Endothelial cell of umbilical vein (primary cell): Measurements from ENCODE around the gene RSRC2. TPM values are rescaled to one million over a fixed set of nuclear protein-coding genes. Genes with fewer than 3 reads are reported as not detected.

ENCODE experiments used
- BruUV-seq: library from RNA; stranded (reverse); fragments of 400-500 nt; replicated peaks from 2 replicates; lab custom pipeline; 2021; lab: Mats Ljungman, UMichigan
- CTCF ChIA-PET: fragments of 300-600, 350-600 bp; sonication (Branson Sonifier 250); formaldehyde crosslinking; loops from one replicate; lab custom pipeline; 2021; ENCODE audit warnings: antibody characterized with exemption, inconsistent platforms; lab: Charles Lee
- POLR2A ChIA-PET: fragments of 300-600, 350-600 bp; sonication (Branson Sonifier 250); formaldehyde crosslinking; loops from one replicate; lab custom pipeline; 2021; ENCODE audit warnings: antibody characterized with exemption, inconsistent platforms; lab: Charles Lee
- DNase-seq: peaks from one replicate; pipeline ENCODE4 v3.0.0-alpha.2; 2011; ENCODE audit warnings: low read depth, low spot score
- FAIRE-seq: peaks from 2 replicates; lab custom pipeline; 2011; peaks lifted over from hg19 to GRCh38; lab: Jason Lieb, UNC
- H2AFZ ChIP-seq: 2 replicates; pipeline ENCODE4 v1.6.0; 2012; ENCODE audit warnings: low read depth, low read length, control low read depth, inconsistent platforms
- H3K27ac ChIP-seq: 2 replicates; pipeline ENCODE4 v1.5.1; 2011; ENCODE audit warnings: low read depth, mild to moderate bottlenecking, control low read depth, low read length, moderate library complexity; ENCODE audit not compliant: insufficient read depth
- H3K27me3 ChIP-seq, 2 experiments: 2 replicates each; pipeline versions ENCODE4 v1.6.0 to v1.6.1; 2011; ENCODE audit warnings: low read length in 2 of 2, mixed read lengths in 1 of 2; ENCODE audit not compliant: control insufficient read depth in 2 of 2, insufficient read depth in 2 of 2
- H3K36me3 ChIP-seq, 2 experiments: 2 replicates in 1 of 2; 3 replicates in 1 of 2; pipeline ENCODE4 v1.5.1; 2011; ENCODE audit warnings: low read length in 2 of 2, mild to moderate bottlenecking in 1 of 2, moderate library complexity in 1 of 2; ENCODE audit not compliant: control insufficient read depth in 2 of 2, insufficient read depth in 2 of 2; ENCODE audit errors: extremely low read depth in 1 of 2
- H3K4me1 ChIP-seq: 3 replicates; pipeline ENCODE4 v1.5.1; 2011; ENCODE audit warnings: mild to moderate bottlenecking, low read length; ENCODE audit not compliant: control insufficient read depth, insufficient read depth; ENCODE audit errors: extremely low read depth
- H3K4me2 ChIP-seq: 2 replicates; pipeline ENCODE4 v1.6.1; 2011; ENCODE audit warnings: low read length, control low read depth, mixed read lengths; ENCODE audit not compliant: insufficient read depth
- H3K4me3 ChIP-seq, 3 experiments: fragments of 200-600 bp in 1 of 3; sonication (generic), shearing (Covaris generic) in 1 of 3; replicated peaks in 1 of 3; 2 replicates each; pipeline ENCODE4 v1.5.1; 2011 to 2016; ENCODE audit warnings: control low read depth in 3 of 3, low read length in 3 of 3, mild to moderate bottlenecking in 2 of 3, inconsistent platforms in 1 of 3, low read depth in 1 of 3, moderate library complexity in 1 of 3; ENCODE audit not compliant: insufficient read depth in 1 of 3
- H3K79me2 ChIP-seq: 2 replicates; pipeline ENCODE4 v1.6.0; 2012; ENCODE audit warnings: low read length, inconsistent platforms; ENCODE audit not compliant: control insufficient read depth, insufficient read depth
- H3K9ac ChIP-seq: replicated peaks from 2 replicates; pipeline ENCODE3; 2011; ENCODE audit warnings: low read length, control low read depth; ENCODE audit not compliant: insufficient read depth; ENCODE audit errors: extremely low read depth
- H3K9me1 ChIP-seq: replicated peaks from 3 replicates; pipeline ENCODE4 v1.6.0; 2011; ENCODE audit warnings: mild to moderate bottlenecking, low read length; ENCODE audit not compliant: control insufficient read depth, insufficient read depth; ENCODE audit errors: extremely low read depth
- H3K9me3 ChIP-seq: replicated peaks from 2 replicates; pipeline ENCODE4 v1.5.1; 2012; ENCODE audit warnings: low read length, inconsistent platforms; ENCODE audit not compliant: control insufficient read depth, insufficient read depth
- H4K20me1 ChIP-seq: replicated peaks from 2 replicates; pipeline ENCODE3; 2011; ENCODE audit warnings: mild to moderate bottlenecking, low read length; ENCODE audit not compliant: control insufficient read depth, insufficient read depth; ENCODE audit errors: extremely low read depth
- CTCF ChIP-seq, 2 donors: IDR thresholded peaks; 1 replicate in 1 of 2; 2 replicates in 1 of 2; pipeline ENCODE4 v1.5.1; 2011; ENCODE audit warnings: low read length in 2 of 2, mild to moderate bottlenecking in 2 of 2, moderate library complexity in 2 of 2, control low read depth in 1 of 2, inconsistent platforms in 1 of 2, low read depth in 1 of 2; ENCODE audit not compliant: insufficient read depth in 1 of 2; ENCODE audit errors: extremely low read depth in 1 of 2
- EZH2 ChIP-seq: IDR thresholded peaks from 2 replicates; pipeline ENCODE4 v1.6.1; 2012; ENCODE audit warnings: borderline replicate concordance, low read depth, mild to moderate bottlenecking, moderate library complexity, low read length, inconsistent platforms; ENCODE audit not compliant: severe bottlenecking
- FOS ChIP-seq: IDR thresholded peaks from 2 replicates; pipeline ENCODE4 v1.6.1; 2011; ENCODE audit warnings: mild to moderate bottlenecking, low read length, moderate library complexity, borderline replicate concordance; ENCODE audit not compliant: insufficient read depth
- GATA2 ChIP-seq: IDR thresholded peaks from 2 replicates; pipeline ENCODE4 v1.7.0; 2011; ENCODE audit warnings: low read depth, mild to moderate bottlenecking, moderate library complexity, mixed read lengths, low read length; ENCODE audit not compliant: insufficient read length, insufficient read depth
- JUN ChIP-seq: IDR thresholded peaks from 2 replicates; pipeline ENCODE4 v1.6.1; 2011; ENCODE audit warnings: borderline replicate concordance, low read depth; ENCODE audit not compliant: insufficient read length, insufficient read depth
- MAX ChIP-seq: IDR thresholded peaks from 2 replicates; pipeline ENCODE4 v1.6.1; 2011; ENCODE audit not compliant: insufficient read depth, insufficient read length
- MYC ChIP-seq: IDR thresholded peaks from one replicate; pipeline ENCODE4 v1.6.1; 2011; ENCODE audit warnings: mild to moderate bottlenecking, low read depth, low read length
- POLR2A ChIP-seq: IDR thresholded peaks from 2 replicates; pipeline ENCODE4 v1.6.1; 2012; ENCODE audit warnings: low read depth, mild to moderate bottlenecking, control low read depth, low read length
- POLR2AphosphoS5 ChIP-seq: IDR thresholded peaks from 2 replicates; pipeline ENCODE4 v1.6.1; 2012; ENCODE audit warnings: low read depth, mild to moderate bottlenecking, control low read depth, low read length, moderate library complexity; ENCODE audit not compliant: insufficient read depth
- dilution Hi-C: fragments of 300-500 bp; cut with MboI; formaldehyde crosslinking; loops from one replicate; pipeline ENCODE4 v1.15.0; 2019; ENCODE audit warnings: low sequenced_read_pairs; ENCODE audit not compliant: extremely low pct_ligation_motif_present
- intact Hi-C: fragments of 100-400 bp; cut with micrococcal nuclease; formaldehyde crosslinking; loops from one replicate; pipeline ENCODE4 v1.10.0; 2022
- polyA plus RNA-seq, 4 experiments: library from polyadenylated mRNA; depleted of rRNA in 3 of 4; stranded (reverse) in 3 of 4; unstranded in 1 of 4; fragments of >200 nt; gene quantifications; 2 replicates each; pipeline versions ENCODE4 v1.2.1 to v1.2.3, GENCODE V29; 2011 to 2012; ENCODE audit warnings: missing spikeins in 1 of 4
- total RNA-seq: library from RNA; stranded (reverse); gene quantifications from 2 replicates; pipeline ENCODE4 v1.2.3, GENCODE V29; 2021

Gene RSRC2
- total and polyA plus RNA-seq, 2 donors (not counting 3 experiments of a cell fraction or from before 2014, with no cell fraction given), result 17.6 to 81.1 TPM

- no TSS peak for BruUV-seq
- H4K20me1 ChIP-seq, result peaks cover 13% of the 10 kb centered on the region
Observed at GRCh38 chr12:122516544-122517361, 10.0 kb downstream of the RSRC2 start.

More at GRCh38 chr12:122516544-122517361, 10.0 kb downstream of the RSRC2 start:
- no peak overlapping the region for H3K4me3 ChIP-seq
- FAIRE-seq, result no peak
- ChIA-PET POLR2A (no interaction called here), CTCF (no interaction called here)
- intact Hi-C loops (loop anchor here (2.0 kb wide), 1 partner anchor 14 kb away; no protein-coding TSS in a partner anchor), dilution Hi-C loops (no loop called here)
- no peak for TF ChIP-seq POLR2AphosphoS5
- TF ChIP-seq EZH2, result no peak
- no peak for TF ChIP-seq GATA2
- no peak for TF ChIP-seq MYC
- no peak for TF ChIP-seq CTCF (IDR thresholded peaks at IDR 0.05; ENCODE audit: extremely low read depth in 1 of 2, insufficient read depth in 1 of 2, low read depth in 1 of 2, low read length in 2 of 2)
- no peak for TF ChIP-seq MAX
- TF ChIP-seq POLR2A, result no peak
- TF ChIP-seq JUN, result no peak
- TF ChIP-seq FOS, result no peak
- H3K9ac ChIP-seq, result no peak overlapping the region
- H3K79me2 ChIP-seq, result peaks cover 78% of the 10 kb centered on the region
- DNase-seq, result no peak
- H3K27me3 ChIP-seq, result no peaks in the 10 kb centered on the region
- H3K4me2 ChIP-seq, result no peak overlapping the region
- H3K27ac ChIP-seq, result no peak overlapping the region
- no peak overlapping the region for H2AFZ ChIP-seq
- peaks cover 45 to 72% of the 10 kb centered on the region in 2 experiments for H3K36me3 ChIP-seq
- no peaks in the 10 kb centered on the region for H3K4me1 ChIP-seq
- H3K9me3 ChIP-seq, result no peaks in the 10 kb centered on the region
- no peaks in the 10 kb centered on the region for H3K9me1 ChIP-seq
